GM21360 (cell line): ENCODE results near the gene KRT33A.

Experiments used
- ATAC-seq: cut with Tn5 transposase; IDR thresholded peaks from one replicate; pipeline ENCODE4 v1.9.1; 2021; ENCODE audit warnings: mild to moderate bottlenecking, moderate library complexity; ENCODE audit not compliant: unreplicated experiment

Gene KRT33A

DNA sequence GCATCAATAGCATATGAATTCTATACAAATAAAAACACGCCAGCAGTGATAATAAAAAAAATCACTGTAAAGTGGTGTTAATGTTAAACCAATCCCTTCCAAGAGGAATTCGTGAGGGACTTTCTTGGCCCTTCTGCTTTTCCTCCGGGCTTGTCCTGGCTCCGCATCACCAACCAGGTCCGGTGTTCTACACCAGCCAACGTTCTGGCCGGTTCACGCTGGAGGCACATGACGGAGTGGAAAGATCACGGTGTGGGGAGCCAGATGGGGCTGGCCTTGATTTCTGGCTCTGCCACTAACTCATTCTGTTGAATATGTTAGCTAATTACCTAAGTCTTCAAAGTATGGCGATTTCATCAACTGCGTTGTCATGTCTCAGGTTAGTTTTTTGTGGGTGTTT, 46.5 kb downstream of the KRT33A start:
- no peak for ATAC-seq

DNA sequence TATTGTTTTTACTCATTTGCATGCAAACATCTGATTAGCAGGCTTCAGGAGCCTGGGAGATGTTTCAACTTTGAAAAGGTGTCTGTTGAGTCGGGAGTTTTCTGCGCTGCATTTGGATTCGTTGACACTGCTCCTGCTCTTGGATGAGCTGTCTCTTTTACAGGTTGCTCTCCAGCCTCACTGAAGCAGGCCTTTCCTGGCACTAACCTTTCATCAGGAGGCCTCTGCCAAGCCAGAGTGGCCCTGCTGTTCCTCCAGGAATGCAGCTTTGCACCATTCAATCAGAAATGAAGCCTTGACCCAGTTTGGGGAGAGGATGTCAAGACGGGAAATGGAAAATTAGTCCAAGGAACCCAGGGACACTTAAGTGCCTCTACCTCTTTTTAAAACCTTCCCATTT, 47.6 kb downstream of the KRT33A start:
- no peak for ATAC-seq

DNA sequence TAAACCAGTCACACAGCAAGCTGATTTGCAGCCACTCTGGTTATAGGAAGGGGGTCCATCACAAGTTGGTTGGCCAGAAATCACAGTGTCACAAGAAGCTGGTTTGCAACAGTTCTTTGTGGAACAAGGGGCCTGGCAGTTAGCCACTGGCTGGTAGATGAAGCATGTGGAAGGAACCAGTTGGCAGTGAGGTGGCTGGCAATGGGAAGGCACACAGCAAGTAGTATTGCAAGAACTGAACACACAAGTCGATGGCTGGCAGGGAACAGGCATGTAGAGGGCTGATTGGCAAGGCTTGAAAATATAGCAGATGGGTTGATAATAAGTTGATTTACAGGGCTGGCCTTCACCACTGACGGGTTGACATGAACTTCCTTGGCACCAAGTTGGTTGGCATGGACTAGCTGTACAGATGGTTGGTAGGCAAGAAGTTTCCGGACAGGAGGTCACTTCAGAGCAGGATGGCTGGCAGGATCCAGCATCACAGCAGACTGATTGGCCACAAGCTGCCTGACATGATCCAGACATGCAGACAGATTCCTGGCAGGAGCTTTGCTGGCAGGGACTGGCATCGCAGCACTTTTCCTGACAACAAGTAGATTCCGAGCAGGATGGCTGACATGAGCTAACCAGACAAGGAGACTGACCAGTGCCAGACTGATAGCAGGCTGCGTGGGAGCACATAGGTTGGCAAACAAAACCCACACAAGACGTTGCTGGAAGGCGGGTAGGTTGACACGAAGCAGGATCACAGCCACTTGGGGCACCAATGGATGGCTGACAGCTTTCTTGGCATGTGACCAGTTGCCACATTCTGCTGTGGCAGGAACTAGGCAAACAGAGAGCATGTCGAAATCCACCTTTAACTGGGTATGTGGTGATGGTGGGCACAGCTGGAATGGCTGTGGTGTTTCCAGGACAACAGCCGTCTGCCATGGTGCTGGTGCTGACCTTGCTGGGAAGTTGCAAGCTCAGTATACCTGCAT, 48.4 kb downstream of the KRT33A start, which contains the start of gene KRTAP29-1:
TSS of gene KRTAP29-1 (minus strand) at position 936 of the 986 bp plus-strand sequence. CDS start at position 936, 0 bp downstream.
- ATAC-seq = no peak

DNA sequence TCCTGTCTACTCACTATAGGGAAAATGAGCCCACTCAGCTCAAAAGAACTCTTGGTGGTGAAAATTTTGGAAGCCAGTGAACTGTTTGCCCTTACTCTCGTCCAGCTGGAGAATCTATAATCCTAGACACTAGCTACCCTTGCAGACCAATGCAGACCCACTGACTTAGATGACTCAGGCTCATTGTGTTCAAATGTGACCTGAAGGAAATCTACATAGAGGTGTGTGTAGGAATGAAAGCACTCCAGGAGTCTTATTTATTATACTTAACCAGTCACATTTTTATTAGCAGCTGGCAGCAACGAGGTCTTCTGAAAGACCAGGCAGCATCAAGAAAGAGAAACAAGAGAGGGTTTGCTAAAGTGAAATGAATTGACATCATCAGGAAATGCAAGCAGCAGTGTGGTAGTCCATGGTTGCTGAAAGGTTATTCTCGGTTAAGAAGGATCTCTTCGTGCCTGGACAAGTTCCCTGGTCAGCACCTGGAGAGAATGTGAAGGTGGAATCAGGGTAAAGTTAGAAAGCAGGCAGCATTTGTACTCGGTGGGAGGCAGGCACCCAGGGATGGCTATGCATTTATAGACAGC, 49.3 kb downstream of the KRT33A start:
- no peak for ATAC-seq

DNA sequence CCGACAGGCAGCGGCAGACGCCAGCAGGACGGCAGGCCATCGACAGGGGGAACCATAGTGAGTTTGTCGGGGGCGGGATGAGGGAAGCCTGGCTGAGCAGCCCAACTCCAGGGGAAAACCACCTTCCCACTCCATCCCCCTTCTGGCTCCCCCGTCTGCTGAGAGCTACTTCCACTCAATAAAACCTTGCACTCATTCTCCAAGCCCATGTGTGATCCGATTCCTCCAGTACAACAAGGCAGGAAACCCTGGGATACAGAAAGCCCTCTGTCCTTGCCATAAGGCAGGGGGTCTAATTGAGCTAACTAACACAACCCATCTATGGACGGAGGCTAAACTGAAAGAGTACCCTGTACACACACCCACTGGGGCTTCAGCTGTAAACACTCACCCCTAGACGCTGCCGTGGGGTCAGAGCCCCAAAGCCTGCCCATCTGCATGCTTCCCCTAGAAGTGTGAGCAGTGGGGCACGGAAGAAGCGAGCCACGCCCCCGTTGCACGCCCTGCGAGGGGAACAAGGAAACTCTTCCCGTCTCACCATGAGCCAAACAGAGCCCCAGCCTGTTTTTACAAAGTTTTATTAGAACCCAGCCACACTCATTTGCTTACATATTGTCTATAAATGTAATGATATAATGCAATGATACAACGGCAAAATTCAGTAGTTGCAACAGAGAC, 52.0 kb downstream of the KRT33A start:
- no peak for ATAC-seq

DNA sequence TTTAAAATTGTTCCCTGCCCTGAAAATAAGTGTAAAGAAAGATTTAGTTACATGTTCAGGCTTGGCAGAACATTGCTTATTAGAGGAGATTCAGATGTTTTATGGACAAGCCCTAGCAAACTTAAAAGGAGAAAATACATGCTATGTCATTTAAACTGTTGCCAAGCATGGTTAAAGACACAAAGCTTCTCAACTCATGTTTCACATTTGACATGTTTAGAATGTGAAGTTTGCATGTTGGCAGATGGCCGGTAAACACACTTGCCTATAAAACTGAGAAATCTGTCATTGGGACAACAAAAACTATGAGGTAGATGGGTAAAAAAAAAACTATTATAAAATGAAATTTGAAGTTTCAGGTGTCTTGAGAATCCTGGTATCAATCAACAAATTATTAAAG, 53.8 kb downstream of the KRT33A start:
- ATAC-seq = no peak
